CD4-positive, alpha-beta T cell treated with Interleukin-15 for 1 hour (primary cell): ENCODE data around the gene AKAP6.
"Not testable (repeated sequence)": the region's sequence is repeated elsewhere in the genome, so short reads cannot be mapped to it uniquely, and the experiment has no call there.

Experiments used
- DNase-seq: peaks from one replicate; pipeline ENCODE4 v3.0.0-alpha.2; 2020

The AKAP6 gene

DNA sequence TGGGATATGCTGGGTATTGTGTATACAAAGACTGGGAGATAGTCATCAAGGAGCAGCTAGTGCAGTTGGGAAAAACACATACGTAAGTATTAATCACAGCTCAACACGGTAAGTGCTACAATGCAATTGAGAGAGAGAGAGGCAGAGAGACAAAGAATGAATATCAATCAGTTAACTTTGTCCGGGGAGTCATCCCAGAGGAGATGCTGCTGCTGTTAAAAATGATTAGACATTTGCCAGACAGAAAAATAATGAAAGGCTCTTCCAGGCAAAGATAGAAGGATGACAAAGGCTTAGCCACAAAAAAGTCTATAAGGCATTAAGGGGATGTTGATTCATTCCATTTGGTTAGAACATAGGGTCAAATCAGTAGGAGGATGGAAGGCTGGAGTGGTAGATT lies 45.1 kb downstream of the AKAP6 start:
- DNase-seq = no peak

DNA sequence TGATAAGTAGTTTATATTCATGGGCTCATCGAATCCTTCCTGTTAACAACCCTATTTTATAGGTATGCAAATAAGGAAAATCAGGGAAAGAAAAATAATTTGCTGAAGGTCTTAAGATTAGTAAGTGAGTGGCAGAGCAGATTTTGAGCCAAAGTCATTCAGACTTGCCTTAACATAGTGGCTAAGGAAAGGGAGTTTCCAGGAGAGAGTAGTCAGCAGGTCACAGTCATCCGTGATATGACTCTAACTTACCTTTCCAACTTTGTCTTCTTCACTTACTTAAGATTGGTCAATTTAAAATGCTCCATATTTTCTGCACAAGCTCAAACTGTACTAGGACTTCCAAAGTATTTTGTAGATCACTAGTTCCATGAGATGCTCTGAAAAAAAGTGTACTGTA lies 46.6 kb downstream of the AKAP6 start:
- DNase-seq = no peak

DNA sequence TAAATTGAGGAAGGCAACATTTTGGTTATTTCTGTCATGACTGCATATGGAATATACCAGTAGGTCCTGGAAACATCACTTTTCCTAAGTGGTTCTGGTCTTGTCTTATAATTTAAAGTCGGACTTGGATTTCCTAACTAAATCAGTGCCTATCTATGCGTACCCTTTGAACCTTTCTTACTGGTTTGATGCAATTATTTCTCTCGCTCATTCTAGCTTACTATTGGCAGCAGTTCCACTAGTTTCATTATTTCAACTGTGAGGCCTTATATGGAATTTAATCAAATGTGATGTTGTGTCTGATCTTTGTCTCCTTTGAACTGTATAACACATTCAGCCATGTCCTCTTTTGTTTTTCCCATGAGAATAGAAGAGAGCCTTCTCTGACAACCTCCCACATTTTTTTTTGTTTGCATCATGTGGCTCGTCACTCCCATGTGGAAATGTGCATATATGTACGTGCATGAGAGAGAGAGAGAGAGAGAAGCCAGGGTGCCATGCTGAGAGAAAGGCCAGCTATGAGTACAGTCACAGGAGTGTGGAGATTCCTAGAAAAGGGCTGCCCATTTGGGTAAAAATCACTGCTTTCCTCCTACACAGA lies 48.0 kb downstream of the AKAP6 start:
- no peak for DNase-seq

DNA sequence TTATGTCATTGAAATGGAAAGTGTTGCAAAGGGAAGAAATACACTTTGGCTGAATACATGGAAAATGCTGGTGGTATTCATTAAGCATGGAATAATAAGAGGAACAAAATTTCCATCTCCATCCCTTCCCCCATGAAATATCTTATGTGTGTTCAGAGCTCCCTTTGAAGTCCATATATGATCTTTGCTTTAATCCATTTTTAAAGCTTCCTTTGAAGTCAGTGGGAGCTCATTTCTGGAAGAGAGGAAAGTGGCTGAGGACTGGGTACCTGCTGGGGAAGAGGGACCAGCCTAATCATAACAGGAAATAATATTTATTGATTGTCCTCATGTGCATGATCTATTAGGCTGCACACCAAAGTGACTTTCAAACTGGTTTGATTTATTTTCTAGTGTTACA lies 49.2 kb downstream of the AKAP6 start:
- DNase-seq = no peak

DNA sequence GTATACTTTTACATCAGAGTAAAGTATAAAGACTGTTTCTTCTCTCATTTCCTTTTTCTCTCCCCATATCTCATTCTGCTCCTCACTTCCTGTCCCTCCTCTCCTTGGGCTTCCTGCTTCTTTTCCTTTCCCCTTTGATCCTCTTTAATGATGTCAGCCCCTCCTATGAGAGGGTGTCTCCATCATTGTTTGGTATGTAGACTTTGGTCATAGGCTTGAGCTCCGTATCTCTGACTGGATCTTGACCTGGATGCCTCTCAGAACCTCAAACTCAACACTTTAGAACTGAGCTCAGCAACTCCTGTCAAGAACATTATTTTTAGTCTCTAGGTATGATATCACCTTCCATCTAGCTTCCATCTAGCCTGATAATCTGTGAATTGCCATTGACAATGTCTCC lies 50.3 kb downstream of the AKAP6 start:
- DNase-seq = no peak

DNA sequence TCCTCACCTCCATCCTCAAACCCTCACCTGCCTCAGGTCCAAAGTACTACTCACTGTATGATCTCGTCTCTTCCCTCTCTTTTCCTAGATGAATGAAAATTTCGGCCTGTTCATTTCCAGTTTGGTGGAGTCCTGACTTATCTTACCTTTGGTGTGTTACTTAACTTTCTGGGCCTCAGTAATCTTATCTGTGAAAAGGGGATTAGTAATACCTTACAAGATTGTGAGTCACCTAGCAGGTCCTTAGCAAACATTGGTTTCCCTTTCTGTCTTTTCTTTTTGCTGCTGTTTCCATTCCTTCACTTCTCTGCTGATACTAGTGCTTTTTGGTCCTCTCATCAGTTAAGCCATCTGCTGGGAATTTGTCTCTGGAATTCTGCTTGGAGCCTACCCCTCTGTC lies 52.8 kb downstream of the AKAP6 start:
- DNase-seq = no peak

DNA sequence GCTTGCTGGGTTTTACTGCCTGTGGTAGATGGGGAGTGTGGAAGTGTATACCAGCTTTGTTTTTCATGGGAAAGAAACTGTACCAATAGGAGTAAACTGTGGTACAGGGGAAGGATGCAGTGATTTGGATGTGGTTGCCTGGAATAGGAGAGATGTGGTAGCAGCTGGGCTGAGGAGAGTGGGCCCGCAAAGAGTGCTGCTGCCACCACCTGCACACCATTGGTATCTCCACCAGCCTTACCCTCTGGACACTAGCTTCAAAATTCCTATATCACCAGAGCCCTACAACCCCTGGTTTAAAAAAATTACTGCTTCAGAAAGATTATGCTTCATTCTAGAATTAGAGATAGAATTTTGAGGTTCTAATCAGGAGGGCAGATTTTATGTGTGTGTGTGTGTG lies 53.6 kb downstream of the AKAP6 start:
- DNase-seq = no peak

DNA sequence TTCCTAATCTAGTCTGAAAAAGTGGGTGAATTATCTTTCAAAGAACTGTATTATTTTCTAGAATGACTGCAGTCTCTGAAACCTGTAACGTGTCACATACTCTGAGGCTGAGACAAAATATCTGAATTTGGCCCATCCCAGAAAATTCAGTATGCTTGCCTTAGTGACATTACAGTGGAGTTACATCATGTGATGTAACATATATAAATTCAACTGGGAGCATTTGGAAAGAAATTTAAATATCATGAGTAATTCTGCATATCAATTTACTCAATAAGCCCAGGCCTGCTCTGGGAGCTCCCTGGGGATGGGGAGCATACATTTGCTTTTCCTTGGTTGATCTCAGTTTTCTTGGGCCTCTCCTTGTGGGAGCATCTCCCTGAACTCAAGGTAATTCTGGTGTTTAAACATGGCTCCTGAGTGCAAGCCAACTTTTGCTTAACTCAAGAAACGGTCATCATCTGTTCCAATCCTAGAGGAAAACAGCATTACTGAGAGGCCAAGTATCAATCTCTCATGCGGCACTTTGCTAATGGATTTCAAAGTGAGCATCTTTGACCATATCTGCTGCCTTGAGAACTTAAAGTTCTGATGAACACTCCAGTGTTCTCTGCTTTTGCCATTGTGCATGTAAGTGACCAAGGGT lies 54.4 kb downstream of the AKAP6 start:
- no peak for DNase-seq

DNA sequence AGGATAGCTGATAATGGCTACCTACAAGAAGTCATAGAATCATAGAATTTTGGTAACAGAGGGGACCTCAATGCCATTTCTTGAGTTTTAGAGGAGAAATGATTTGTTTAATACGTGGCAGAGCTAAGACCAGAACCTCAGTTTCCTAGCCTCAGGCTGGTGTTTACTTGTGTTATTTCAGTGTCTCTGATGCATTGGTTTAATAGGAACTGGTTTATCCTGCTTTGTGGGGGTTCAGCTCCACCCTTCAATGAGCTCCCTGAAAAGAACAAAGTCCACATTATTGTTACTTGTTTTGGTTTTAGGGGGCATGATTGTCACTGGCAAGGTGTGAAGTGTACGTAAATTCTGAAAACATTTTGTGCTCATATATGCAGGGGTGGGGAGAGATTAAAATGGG lies 55.4 kb downstream of the AKAP6 start:
- no peak for DNase-seq

DNA sequence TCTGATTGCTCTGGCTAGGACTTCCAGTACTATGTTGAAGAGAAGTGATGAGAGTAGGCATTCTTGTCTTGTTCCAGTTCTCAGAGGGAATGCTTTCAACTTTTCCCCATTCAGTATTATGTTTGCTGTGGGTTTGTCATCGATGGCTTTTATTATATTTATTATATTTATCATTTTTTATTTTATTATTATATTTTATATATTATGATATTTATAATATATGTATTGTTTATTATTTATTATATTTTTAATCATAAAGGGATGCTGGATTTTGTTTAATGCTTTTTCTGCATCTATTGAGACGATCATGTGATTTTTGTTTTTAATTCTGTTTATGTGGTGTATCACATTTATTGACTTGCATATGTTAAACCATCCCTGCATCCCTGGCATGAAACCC lies 58.2 kb downstream of the AKAP6 start:
- DNase-seq = not testable (repeated sequence)

DNA sequence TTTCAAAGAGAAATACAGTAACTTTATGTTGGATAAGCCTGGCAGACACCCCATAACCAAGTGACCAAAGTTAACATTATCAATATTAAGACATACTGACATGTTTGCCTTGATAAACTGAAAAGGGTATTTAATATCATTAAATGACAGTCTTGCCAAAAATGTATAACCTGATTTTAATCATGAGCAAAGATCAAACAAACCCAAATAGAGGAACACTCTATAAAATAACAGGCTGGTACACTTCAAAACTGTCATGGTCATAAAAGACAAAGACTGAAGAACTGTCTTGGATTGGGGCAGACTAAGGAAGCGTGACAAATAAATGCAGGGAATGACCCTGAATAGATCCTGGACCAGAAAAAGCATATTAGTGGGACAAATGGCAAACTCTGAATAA lies 64.0 kb downstream of the AKAP6 start:
- no peak for DNase-seq

DNA sequence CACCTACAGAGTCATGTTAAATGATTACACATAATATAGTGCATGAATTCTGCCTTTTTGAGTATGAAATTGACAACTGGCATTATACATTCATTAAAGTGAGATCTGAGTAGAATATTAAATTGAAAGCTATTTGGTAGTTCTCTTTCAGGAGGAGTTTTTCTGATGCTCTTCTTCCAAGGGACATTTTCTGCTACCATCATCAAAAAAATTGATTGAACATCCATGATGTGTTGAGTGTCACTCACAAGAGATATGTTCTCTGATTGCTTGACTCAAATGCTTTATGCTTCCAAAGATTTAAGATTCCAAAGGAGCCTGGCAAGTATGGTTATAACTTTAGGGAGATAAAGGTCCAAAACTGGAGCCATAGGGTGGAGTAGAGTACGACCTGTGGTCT lies 64.9 kb downstream of the AKAP6 start:
- no peak for DNase-seq

DNA sequence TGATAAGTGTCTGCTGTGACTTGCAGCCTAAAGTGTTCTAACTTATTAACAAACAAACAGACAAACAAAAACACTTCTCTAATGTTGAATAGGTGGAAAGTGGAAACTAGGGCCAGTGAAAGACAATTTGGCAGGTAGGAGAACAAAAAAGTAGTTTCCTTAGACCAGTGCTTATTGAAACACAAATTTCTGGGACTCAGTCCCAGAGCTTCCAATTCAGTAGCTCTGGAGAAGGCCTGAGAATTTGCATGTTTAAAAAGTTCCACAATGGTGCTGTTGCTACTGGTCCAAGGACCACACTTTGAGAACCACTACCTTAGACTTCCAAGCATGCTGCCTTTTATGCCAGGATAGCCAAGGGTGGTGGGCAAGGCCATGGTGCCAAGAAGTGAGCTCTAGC lies 67.8 kb downstream of the AKAP6 start:
- no peak for DNase-seq

DNA sequence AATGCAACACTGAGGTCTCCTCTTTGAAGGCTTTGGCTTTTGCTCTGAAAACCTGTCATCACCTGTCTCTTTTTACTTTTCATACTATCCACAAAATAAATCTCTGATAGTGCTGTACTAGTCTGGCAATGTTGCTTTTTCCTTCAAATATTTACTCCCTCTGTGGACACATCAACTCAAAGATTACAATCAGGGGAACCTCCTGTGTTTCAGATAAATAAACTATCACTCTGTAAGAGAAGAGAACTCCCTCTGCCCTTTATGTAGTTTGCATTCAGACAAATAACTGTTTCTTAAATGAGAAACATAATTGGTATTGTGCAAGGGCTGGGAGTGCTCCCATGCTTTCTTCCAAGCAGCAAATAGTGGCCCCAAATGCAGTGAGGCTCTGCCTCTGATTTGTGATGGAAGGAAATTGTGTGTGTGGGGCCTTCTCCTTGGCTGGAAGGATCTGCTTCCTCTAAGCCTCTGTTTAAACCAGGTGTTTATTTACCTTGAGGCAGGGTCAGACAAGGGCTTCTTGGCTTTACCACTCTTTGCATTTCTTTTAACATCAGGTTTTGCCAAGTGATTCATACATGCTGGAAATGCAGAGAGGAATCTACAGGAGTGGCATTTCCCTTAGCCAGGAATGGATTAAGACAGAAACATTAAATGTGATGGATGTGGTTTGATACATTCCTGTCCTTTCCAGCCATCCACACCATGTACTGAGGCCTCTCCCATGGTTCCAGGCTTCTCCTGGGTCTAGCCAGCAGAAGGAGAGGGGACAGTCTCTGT lies 69.0 kb downstream of the AKAP6 start:
- DNase-seq = no peak

DNA sequence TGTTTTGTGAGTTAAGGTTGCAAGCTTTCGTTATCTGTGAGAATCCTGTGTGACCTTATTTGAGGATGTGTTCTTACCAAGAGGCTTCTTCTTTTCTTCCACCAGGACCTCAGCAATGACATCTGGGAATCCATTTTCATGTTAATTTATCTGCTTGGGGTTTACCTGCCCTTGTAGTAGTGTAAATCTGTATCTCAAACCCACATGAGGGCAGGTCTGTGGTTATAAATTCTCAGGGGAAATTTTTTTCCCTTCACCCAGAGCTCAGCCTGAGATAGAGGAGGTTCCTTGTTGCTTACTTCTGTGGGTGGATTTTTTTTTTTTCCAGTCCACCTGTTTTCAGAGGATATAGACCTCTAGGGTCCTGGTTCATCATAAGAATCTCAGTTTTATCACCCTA lies 70.8 kb downstream of the AKAP6 start:
- no peak for DNase-seq

DNA sequence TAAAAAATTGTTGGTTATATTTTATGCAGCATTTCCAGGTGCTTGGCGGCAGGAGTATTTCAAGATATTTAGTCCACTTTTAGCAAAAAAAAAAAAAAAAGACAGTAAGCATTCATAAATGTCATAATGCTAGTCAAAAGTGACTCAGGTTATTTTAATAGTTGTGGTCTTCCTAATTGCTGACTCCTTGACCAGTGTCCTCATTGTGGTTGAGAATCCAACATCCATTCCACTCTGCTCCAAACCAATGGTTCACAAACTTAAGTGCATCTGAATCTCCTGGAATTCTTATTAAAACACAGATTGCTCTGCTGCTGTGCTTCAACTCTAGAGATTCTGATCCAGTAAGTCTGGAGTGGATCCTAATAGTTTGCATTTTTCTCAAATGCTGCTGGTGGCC lies 71.4 kb downstream of the AKAP6 start:
- DNase-seq = no peak

DNA sequence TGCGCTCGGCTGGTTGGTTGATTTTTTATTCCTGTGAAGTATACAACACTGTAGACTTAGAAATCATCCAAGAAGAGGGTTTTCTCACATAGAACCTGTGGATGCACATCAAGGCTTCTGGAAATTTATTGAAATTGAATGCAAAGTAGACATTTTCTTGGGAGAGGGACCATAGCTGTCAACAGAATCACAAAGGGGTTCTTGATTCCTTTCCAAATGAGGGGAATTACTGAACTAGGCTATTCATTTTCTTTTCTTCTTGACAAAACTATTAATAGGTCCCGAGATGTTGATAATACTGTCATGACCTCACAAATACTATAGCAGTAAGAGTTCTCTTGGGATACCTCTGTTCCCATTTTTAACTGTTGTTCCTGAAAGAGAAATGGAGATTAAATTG lies 73.9 kb downstream of the AKAP6 start:
- no peak for DNase-seq

DNA sequence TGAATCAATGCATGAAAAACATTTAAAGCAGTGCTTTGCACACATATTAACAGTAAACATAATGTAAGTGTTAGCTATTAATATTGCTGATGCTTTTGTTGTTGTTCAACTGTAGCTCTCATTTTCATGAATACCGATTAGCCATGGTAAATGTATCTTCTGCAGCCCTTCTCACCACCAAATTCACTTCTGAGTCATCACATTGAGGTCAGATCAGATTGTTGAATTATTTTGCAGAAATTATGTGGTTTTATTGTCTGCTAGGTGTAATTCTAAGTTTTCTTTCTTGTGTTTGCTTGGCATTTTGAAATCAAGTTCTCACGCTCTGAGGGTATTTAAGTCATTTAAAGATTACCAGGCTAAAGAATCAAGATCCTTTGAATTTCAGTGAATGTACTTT lies 74.6 kb downstream of the AKAP6 start:
- DNase-seq = no peak

DNA sequence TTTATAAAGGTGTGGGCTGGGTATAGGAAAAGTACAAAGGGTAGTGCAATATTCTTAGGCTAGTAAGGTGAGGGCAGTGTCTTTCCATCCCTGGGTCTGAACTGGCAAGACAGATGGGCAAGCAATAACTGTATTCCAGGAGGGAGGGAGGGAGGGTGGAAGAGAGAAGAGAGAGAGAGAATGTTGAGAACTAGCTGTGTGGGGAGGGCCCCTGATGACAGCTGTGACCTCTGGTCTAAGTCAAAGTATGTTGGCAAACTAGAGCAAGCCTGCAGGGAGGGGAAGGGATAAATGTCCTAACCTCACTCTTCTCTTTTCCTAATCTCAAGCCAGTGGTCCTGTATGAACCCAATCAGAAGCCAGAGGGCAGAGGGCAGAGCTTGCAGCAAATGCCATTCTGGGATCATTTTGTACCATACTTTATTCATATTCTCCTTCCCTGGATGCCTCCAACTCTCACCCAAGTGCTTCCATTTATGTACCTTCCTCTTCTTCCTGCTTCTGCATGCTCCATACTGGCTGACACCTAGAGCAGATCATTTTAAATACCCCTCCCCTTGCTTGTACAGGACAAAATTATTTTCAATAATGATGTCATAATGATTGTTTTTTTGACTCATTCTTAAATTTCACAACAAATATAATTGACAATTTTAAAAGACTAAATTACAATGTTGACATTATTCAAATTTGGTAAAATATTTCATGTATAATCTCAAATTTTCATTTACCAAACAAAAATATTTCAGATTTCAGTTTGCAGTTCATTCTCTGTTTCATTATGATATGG lies 75.9 kb downstream of the AKAP6 start:
- DNase-seq = no peak

DNA sequence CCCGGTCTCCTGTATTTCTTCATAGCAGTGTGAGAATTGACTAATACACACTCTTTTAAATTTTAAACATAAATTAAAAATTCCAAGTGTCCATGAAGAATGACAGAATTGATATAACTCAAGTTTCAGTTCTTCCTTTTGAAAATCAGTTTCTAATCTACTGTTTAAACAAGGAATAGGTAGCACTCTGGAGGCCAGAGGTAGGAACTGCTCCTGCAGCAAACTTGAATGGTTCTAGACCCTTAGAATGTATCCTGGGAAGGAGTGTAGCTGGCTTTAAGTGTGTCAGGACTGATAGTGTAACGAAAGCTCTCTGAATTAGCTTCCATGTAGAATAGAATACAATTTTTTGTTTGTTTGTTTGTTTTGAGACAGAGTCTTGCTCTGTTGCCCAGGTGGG lies 76.8 kb downstream of the AKAP6 start:
- no peak for DNase-seq

DNA sequence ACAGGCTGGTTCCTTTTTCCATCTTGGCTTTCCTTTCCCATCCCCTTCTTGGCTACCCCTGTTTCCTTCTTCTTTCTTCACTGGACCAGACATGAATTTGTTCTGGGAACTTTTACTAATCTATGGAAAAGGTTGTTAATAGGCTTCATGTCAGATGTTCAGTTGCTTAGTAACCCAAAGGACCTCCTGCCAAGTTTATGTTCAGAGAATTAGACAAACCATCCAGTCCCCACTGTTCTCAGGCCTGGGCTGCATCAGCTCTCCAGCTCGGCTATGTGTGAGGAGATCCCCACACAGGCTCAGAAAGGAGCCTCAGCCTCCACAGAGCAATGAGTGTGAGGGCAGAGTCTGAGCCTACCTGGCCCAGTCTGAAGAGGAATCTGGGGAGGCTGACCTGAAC lies 78.0 kb downstream of the AKAP6 start:
- DNase-seq = no peak

DNA sequence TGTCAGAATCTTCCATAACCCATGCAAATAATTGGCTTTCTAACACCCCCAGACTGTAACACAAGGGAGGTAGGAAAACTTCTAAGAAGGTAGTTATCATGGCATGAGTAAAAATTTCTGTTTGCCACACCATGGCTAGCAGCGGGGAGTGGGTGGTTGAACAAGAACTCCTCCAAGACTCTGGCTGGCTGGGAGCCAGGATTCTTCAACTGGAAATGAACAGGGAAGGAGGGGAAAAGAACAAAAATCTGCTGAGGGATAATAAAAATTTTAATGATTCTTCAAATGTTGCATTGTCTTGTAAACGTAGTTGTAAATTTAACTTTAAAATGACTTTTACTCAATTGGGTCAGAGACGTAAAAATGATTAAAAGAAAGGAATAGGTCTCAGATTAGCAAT lies 78.9 kb downstream of the AKAP6 start:
- no peak for DNase-seq

DNA sequence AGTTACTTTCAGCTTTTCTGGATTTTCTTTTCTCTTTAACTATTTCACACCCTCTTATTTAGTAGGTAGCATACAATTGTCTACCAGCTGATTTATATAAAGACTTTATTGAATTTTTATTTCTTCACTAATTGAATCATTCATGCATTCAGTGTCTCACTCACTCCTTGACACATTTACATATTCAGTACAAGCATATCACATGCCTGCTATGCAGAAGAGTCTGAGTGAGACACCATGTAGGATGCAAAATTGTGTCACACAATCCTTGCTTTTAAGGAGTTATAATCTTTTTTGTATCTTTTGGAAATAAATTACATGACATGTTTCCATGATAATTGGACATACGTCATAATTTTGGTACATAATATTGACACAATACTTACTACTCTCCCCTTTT lies 83.0 kb downstream of the AKAP6 start:
- no peak for DNase-seq

DNA sequence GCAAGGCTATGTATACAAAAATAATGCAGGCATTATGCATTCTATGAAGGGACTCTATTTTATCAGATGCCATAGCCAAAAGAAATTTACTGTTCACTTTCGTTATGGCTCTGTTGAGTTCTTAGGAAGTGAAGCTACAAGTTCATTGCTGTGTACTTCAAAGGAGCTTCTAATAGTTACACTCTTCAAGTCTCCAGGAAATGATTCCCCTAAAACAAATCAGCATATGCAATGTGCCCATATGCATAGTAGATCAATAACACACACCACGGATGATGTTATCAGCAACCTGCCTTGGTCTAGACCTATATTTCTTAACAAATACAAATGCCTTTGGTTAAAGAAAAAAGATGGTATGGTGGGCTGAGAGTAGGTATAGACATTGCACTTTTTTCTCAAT lies 83.4 kb downstream of the AKAP6 start:
- no peak for DNase-seq
